ENCODE results near the gene TOMM34. TPM values are rescaled to one million over a fixed set of nuclear protein-coding genes. Genes with fewer than 3 reads are reported as not detected.

TOMM34 gene
- total RNA-seq, 1 experiment from 2014 or later = 30.6 TPM

DNA sequence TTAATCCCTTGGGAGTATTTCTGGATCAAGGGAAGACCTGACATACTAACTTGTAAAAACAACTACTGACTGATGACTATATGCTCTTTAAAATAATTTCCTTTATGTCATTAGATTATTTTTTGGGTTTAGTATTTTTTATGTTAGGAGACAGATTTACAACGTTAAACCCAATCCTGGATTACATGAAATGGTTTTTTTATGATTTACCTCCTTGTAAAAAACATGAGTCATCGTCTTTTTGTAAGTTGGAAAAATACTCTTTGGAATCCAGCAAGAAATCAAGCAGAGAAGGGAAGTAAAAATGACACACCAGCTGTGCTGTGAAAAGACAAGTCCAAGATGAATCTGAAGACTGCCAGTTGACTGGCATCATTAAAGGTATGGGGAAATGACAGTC is 12.9 kb upstream of the TOMM34 start:
- ATAC-seq (no peak), DNase-seq (ENCODE audit: low read depth, low spot score) (no peak)
- no TSS peak for BruUV-seq (replicated peaks)
- in situ Hi-C loops (cut with HindIII; ENCODE audit: low pct_unique_long_range_greater_than_20kb, low sequenced_read_pairs) (no loop called here), intact Hi-C loops (cut with micrococcal nuclease; ENCODE audit: unreplicated experiment) (no loop called here)
- H3K4me1 ChIP-seq (ENCODE audit: control insufficient read depth, insufficient read depth, low read length) = peaks cover 15% of the 10 kb centered on the region; the same call in 1 of the 2 replicates
- H3K27me3 ChIP-seq (ENCODE audit: control insufficient read depth, insufficient read depth, low read length) = no peaks in the 10 kb centered on the region
- H3K4me3 ChIP-seq (ENCODE audit: low read depth in 2 of 2, low read length in 2 of 2) = no peak overlapping the region
- no peaks in the 10 kb centered on the region for H3K9me3 ChIP-seq (ENCODE audit: control insufficient read depth, insufficient read depth, low read depth, low read length)
- TF ChIP-seq, protein P1, sequence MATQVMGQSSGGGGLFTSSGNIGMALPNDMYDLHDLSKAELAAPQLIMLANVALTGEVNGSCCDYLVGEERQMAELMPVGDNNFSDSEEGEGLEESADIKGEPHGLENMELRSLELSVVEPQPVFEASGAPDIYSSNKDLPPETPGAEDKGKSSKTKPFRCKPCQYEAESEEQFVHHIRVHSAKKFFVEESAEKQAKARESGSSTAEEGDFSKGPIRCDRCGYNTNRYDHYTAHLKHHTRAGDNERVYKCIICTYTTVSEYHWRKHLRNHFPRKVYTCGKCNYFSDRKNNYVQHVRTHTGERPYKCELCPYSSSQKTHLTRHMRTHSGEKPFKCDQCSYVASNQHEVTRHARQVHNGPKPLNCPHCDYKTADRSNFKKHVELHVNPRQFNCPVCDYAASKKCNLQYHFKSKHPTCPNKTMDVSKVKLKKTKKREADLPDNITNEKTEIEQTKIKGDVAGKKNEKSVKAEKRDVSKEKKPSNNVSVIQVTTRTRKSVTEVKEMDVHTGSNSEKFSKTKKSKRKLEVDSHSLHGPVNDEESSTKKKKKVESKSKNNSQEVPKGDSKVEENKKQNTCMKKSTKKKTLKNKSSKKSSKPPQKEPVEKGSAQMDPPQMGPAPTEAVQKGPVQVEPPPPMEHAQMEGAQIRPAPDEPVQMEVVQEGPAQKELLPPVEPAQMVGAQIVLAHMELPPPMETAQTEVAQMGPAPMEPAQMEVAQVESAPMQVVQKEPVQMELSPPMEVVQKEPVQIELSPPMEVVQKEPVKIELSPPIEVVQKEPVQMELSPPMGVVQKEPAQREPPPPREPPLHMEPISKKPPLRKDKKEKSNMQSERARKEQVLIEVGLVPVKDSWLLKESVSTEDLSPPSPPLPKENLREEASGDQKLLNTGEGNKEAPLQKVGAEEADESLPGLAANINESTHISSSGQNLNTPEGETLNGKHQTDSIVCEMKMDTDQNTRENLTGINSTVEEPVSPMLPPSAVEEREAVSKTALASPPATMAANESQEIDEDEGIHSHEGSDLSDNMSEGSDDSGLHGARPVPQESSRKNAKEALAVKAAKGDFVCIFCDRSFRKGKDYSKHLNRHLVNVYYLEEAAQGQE (IDR thresholded peaks at IDR 0.05; ENCODE audit: insufficient read depth in 1 of 2, low read depth in 2 of 2, low read length in 1 of 2) = no peak
- TF ChIP-seq, protein P2, sequence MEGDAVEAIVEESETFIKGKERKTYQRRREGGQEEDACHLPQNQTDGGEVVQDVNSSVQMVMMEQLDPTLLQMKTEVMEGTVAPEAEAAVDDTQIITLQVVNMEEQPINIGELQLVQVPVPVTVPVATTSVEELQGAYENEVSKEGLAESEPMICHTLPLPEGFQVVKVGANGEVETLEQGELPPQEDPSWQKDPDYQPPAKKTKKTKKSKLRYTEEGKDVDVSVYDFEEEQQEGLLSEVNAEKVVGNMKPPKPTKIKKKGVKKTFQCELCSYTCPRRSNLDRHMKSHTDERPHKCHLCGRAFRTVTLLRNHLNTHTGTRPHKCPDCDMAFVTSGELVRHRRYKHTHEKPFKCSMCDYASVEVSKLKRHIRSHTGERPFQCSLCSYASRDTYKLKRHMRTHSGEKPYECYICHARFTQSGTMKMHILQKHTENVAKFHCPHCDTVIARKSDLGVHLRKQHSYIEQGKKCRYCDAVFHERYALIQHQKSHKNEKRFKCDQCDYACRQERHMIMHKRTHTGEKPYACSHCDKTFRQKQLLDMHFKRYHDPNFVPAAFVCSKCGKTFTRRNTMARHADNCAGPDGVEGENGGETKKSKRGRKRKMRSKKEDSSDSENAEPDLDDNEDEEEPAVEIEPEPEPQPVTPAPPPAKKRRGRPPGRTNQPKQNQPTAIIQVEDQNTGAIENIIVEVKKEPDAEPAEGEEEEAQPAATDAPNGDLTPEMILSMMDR (IDR thresholded peaks at IDR 0.05) = no peak
- no peak for TF ChIP-seq TCF7L2 (IDR thresholded peaks at IDR 0.05; ENCODE audit: low read depth, low read length)
- H3K36me3 ChIP-seq (ENCODE audit: control insufficient read depth, insufficient read depth, low read length) = peaks cover 25% of the 10 kb centered on the region
- CTCF ChIA-PET = no interaction called here
- POLR2A ChIA-PET = no interaction called here
- H3K27ac ChIP-seq (ENCODE audit: low read length) = no peak overlapping the region

DNA sequence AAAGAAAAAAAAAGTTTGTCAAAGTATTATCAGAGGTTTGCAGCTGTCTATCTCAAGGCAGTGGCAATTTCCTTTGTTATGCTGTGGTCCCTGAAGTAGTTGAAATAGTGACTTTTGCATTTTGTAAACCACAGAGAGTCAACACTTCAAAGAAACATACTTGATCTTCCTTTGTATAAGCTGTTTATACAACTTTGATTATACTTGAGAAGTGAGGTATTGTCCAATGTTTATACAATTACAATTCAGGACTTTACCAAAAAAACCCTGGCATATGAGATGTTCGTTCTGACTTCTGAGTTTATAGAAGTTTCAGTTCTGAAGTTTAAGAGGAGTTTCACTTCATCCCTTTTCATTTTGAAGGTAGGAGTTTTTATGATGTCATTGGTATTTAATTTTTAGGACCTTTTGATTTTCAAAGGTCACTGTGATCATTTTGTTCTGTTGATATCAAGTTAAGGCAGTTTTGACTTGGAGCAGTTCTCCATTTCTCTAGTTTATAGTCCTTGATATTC is 10.1 kb upstream of the TOMM34 start:
- CTCF ChIA-PET = no interaction called here
- BruUV-seq (replicated peaks) = no TSS peak
- no peaks in the 10 kb centered on the region for H3K9me3 ChIP-seq (ENCODE audit: control insufficient read depth, insufficient read depth, low read depth, low read length)
- POLR2A ChIA-PET = no interaction called here
- ATAC-seq (no peak), DNase-seq (ENCODE audit: low read depth, low spot score) (no peak)
- no peak overlapping the region for H3K27ac ChIP-seq (ENCODE audit: low read length)
- intact Hi-C loops (cut with micrococcal nuclease; ENCODE audit: unreplicated experiment) = no loop called here
- peaks cover 29% of the 10 kb centered on the region for H3K4me1 ChIP-seq (ENCODE audit: control insufficient read depth, insufficient read depth, low read length)
- H3K27me3 ChIP-seq (ENCODE audit: control insufficient read depth, insufficient read depth, low read length) = no peaks in the 10 kb centered on the region
- H3K36me3 ChIP-seq (ENCODE audit: control insufficient read depth, insufficient read depth, low read length) = peaks cover 18% of the 10 kb centered on the region
- in situ Hi-C loops (cut with HindIII; ENCODE audit: low pct_unique_long_range_greater_than_20kb, low sequenced_read_pairs) = no loop called here
- TF ChIP-seq TCF7L2 (IDR thresholded peaks at IDR 0.05; ENCODE audit: low read depth, low read length) = no peak
- no peak overlapping the region for H3K4me3 ChIP-seq (ENCODE audit: low read depth in 2 of 2, low read length in 2 of 2)

DNA sequence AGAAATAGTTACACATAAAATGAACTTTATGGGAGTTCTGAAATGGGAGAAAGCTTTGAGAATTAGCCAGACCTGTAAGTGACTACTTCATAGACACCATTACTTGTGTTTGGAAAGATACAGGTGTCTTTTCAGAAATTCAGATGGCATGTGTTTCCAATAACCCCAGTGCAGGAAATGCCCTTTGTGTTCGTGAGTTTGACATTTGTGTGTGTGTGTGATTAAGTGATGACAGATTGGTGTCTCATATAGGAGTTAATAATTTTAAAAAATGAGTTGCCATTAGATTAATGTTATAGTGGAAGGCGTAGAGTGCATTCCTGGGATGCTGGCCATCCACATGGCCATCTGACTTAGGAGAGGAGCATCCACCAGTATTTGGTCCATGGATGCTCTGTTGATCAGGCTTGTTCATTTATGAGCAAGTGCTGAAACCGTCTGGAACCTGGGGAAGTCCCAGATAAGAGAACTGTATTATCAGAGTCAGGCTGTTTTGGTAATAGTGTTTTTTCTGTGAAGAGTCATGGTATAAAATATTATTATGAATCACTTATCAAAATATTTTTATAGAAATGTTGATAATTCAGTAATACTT is 9.2 kb upstream of the TOMM34 start:
- ATAC-seq (no peak), DNase-seq (ENCODE audit: low read depth, low spot score) (no peak)
- H3K27me3 ChIP-seq (ENCODE audit: control insufficient read depth, insufficient read depth, low read length) = no peaks in the 10 kb centered on the region
- in situ Hi-C loops (cut with HindIII; ENCODE audit: low pct_unique_long_range_greater_than_20kb, low sequenced_read_pairs) (no loop called here), intact Hi-C loops (cut with micrococcal nuclease; ENCODE audit: unreplicated experiment) (no loop called here)
- H3K27ac ChIP-seq (ENCODE audit: low read length) = no peak overlapping the region
- ChIA-PET CTCF (no interaction called here), POLR2A (no interaction called here)
- H3K4me3 ChIP-seq (ENCODE audit: low read depth in 2 of 2, low read length in 2 of 2) = no peak overlapping the region
- no peaks in the 10 kb centered on the region for H3K9me3 ChIP-seq (ENCODE audit: control insufficient read depth, insufficient read depth, low read depth, low read length)
- no TSS peak for BruUV-seq (replicated peaks)
- peaks cover 31% of the 10 kb centered on the region for H3K4me1 ChIP-seq (ENCODE audit: control insufficient read depth, insufficient read depth, low read length)
- peaks cover 18% of the 10 kb centered on the region for H3K36me3 ChIP-seq (ENCODE audit: control insufficient read depth, insufficient read depth, low read length)
- TF ChIP-seq, protein P1 (IDR thresholded peaks at IDR 0.05; ENCODE audit: insufficient read depth in 1 of 2, low read depth in 2 of 2, low read length in 1 of 2) = no peak
- TF ChIP-seq POLR2AphosphoS5 (IDR thresholded peaks at IDR 0.05; ENCODE audit: low read depth, low read length) = no peak
- no peak for TF ChIP-seq TCF7L2 (IDR thresholded peaks at IDR 0.05; ENCODE audit: low read depth, low read length)
- TF ChIP-seq, protein P2 (IDR thresholded peaks at IDR 0.05) = no peak
- no peak for TF ChIP-seq SIN3A (IDR thresholded peaks at IDR 0.05; ENCODE audit: borderline replicate concordance, insufficient read depth, low read depth, low read length)

Measured in Panc1 (cell line).